LNCAP (cell line): ENCODE measurements around the gene FAM170B.

Experiments used
- CTCF ChIP-seq: fragments of 450-650 bp; IDR thresholded peaks from 2 replicates; pipeline ENCODE4 v1.5.1; 2017; ENCODE audit warnings: mild to moderate bottlenecking

FAM170B gene

GRCh38 chr10:49172061-49172776 lies 38.4 kb upstream of the FAM170B start:
- no peak for TF ChIP-seq CTCF

GRCh38 chr10:49171326-49172060 lies 37.7 kb upstream of the FAM170B start:
- no peak for TF ChIP-seq CTCF

GRCh38 chr10:49170632-49171325 lies 37.0 kb upstream of the FAM170B start:
- TF ChIP-seq CTCF = no peak

- no peak for TF ChIP-seq CTCF
Observed at GRCh38 chr10:49169776-49170175, 36.0 kb upstream of the FAM170B start.

- TF ChIP-seq CTCF = no peak
Observed at GRCh38 chr10:49168831-49169500, 35.1 kb upstream of the FAM170B start.

- TF ChIP-seq CTCF = no peak
Observed at GRCh38 chr10:49168171-49168540, 34.3 kb upstream of the FAM170B start.

GRCh38 chr10:49167425-49168170 lies 33.8 kb upstream of the FAM170B start:
- TF ChIP-seq CTCF = no peak
